Activated T-cell treated with anti-CD3 and anti-CD28 coated beads, Interleukin-2, amount 50 U/mL, for 48 hours (primary cell): Measurements from ENCODE around the gene TMEM72.
A peak's percentile ranks its signal among the peaks of the same experiment; 100 is the strongest.

Experiments
- DNase-seq, 2 experiments: peaks; one replicate each; pipeline ENCODE4 v3.0.0-alpha.2; 2020

TMEM72 gene

DNA sequence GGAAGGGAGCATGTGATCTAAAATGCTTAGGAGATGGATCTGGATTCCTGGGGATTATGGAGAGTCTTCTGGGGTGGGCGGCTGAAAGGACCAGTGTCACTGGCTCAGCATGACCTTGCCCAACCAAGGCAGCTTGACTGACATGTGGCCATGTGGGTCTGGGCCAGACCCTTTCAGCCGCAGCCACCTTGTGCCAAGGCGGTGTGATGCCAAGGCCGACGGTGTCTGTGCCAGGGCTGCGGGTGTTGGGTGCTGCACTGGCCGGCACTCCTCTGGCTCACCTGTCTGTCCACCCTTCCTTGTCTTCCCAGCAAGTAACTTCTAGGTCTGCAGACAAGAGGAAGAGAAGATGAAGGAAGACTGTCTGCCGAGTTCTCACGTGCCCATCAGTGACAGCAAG is 58.7 kb downstream of the TMEM72 start:
- no peak for DNase-seq

DNA sequence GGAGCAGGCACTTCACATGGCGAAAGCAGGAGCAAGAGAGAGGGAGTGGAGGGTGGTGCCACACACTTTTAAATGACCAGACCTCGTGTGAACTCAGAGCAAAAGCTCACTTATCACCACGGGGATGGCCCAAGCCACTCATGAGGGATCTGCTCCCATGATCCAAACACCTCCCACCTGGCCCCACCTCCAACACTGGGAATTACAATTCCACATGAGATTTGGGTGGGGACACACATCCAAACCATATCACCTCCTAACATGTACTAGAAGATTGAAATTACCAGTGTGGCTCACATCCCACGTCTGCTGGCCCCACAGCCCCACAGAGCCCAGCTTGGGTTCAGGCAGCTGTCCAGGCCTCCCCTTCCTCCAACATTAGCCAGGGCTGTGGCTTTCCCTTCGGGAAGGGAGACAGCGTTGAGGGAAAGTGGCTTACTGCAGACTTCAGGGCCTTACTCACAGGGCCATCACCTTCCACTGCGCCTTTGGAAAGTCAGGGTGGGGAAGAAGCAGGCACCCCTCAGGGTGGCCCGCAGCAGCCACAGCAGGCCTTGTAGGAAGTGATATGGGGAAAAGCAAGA is 59.8 kb downstream of the TMEM72 start:
- DNase-seq, result no peak

DNA sequence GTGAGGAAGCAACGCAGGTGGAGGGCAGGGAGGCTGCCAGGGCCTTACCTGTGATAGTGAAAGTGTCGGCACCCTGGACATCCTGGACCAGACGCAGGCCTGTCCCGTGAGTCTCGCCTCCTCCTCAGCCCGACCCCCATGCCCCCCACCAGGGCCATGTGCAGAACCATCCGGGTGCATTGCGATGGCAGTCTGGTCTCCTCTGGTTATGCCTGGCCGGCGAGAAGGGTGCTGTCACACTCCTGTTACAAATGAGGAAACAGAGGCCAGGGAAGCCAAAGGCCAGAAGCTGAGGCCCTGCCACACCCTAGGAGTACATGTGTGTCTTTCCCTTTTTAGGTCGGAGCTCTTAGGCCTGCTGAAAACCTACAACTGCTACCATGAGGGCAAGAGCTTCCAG is 60.3 kb downstream of the TMEM72 start:
- DNase-seq, result no peak

DNA sequence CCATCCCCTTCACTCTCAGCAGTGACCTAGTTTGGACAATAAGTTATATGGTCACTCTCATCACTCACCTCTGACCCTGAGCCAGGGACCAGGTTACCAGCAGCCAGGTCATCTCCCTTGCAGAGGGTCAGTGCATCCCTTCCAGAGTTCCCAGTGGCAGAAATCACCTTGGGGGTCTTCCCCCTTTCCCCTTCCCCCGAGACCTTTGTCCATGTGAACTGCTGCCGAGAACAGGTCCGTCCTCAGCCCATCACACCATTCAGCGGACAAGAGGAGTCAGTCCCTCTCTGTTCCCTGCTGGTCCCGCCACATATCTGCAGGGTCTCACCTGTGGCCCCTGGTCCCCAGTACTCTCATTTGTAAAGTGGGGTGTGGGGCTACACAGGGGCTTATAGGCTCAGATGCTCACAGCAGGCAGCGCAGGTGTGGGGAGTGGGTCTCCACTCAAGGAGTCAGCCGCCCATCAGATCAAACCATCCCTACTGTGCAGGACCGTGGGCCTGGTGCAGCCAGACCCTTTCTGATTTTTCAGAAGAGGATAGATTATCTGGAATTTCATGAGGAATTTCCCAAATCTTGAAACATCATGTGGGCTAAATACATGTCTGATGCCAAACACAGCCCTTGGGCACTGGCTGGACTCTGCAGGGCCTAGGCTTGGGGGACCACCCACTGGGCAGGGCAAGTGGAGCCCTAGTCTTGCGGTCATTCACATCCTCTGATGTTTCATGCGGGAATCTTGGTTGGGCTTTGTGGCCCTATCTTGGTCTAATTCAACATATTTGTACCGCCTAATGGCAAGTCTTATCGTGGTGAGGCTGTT is 61.0 kb downstream of the TMEM72 start:
- no peak for DNase-seq

DNA sequence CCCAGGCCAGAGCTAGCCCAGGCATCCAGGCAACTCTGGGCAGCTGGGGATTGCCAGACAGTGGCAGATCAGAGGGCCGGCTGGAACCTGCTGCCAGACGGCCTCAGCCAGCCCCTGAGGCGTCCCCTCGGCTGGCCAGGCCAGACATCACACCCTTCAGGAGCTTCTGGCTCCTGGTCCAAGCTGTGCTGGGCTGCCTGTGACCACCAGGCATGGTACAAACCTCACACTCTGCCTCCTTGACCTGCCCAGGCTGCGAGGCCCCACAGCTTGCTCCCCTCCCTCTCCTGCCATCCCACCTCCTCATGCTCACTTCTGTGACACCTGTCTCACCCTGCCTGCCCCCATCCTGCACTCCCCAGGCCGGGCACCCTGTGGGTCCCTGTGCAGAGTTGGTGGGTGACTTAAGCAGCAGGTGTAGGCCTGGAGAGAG is 61.8 kb downstream of the TMEM72 start:
- DNase-seq, result no peak

DNA sequence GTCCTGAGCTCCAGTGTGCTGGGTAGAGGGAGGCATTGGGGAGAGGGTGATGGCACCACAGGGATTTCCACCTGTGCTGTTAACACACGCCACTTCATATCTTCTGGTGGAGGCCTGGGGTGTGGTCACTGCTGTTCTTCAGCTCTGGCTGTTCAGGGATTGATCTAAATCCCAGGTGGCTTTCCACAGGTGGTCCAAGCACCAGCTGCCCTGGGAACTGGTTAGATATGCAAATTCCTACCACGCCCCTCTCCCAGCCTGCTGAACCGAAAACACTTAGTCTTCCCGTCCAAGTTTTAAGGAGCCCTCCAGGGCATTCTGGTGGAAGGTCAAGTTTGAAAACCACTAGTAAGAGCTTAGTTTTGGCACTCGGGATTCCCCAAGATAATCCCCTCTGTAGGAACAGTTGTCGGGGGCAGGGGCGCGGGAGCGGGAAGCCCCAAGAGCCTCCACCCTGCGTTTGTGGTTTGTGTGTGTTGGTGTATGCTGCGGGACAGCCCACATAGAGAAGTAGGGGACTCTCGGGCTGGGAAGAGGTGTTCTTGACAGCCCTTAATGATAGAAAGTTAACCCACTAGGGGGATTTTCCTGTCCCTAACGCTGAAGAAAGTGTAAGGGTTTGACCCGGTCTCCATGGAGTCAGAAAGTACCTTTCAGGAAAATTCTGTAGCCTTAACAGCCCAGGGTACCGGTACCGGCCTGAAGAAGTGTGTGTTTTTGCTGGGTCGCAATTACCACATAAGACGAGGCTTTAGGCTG is 62.4 kb downstream of the TMEM72 start:
- DNase-seq, result no peak

DNA sequence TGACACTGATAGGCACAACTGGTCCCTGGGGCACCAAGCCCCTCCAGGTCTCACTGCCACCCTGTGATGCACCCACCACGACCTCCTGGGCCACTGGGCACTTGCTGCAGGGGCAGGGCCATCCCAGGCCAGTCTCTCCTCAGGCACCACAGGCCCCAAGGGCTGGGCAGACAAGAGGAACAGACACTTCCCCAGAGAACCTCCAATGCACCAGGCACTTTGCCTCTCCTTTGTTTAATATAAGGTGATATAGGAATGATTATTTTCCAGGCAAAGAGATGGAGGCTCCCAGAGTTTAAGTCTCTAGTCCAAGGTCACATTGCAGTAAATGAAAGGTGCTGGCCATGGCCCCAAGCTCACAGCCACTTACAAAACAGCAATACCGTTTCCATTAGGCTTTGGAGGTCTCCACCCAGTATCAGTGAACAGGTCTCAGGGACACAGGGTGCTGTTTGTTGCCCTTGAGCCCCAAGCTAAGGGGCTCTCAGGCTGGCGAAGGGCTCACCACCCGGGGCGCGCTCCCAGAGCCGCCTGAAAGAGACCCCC is 63.0 kb downstream of the TMEM72 start:
- DNase-seq, result no peak

DNA sequence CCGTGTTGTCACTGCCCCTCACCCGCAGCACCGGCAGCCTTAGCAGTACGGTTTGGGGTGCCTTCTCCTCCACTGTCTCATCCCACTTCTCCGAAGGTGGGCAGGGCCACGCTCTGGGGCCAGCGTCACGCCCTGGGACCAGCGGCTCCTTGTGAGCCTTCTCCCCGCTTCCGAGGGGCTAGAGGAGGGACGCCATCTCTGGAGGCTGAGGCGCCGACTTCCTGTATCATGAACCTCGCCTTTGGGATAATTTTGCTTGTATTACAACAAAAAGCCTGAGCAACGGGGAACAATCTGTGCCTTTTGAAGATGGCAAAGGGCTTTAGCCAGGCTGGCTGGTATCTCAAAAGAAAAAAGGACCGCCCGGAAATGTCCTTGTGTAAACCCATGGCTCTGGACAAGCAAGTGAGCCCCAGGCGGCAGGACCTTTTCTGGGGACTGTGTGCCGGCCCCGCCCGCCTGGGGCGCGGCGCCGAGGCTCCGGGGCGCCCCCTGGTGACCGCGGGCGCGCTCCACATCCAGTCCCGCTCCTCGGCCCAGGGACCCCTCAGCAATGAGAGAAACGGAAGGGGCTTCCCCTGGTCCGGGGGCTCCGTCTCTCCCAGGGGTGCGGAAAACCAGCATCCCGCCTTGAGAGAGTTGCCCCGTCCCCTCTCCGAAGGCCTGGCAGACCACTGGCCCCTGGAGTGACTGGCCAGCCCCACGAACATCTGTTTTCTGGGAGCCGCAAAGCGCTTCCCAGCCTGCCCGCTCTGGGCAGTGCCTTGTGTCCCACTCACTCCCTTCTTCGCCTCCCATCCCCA is 63.7 kb downstream of the TMEM72 start:
- peak; percentile 79 to 84 for DNase-seq

DNA sequence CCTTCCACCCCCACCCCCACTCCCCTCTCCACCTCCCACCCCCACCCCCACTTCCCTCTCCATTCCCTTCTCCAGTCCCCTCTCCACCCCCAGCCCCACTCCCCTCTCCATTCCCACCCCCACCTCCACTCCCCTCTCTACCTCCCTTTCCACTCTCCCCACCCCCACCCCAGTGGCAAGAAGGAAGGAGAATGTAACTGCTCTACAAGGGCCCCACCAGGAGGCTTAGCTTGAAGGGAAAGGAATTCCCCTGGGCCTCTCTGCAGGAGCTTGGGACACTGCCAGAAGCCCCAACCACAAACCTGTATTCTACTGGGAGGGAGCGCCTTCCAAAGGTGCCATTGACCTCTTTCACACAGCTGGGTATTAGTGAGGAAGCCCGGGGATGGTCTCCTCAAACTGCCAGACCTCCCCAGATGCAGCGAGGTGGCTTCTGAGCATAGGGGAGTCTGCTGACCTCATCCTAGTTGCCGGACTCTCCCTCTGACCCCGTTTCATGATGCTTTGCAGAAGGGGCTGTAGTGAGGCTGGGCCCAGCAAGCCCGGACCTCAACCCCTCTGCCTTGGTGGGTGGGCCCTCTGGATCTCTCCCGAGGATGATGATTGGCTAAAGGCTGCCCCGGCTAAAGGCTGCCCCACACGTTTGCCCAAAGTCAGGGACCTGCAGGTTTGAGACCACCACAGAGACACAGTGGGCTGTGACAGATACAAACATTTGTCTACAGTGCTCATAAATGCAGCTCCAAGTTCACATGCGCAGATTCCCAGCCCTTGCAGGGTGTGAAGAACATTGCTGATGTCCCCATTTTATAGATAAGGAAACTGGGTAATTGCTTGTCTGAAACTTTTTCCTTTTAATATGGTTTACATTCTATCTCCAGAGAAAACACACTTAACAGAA is 64.5 kb downstream of the TMEM72 start:
- DNase-seq, result no peak

DNA sequence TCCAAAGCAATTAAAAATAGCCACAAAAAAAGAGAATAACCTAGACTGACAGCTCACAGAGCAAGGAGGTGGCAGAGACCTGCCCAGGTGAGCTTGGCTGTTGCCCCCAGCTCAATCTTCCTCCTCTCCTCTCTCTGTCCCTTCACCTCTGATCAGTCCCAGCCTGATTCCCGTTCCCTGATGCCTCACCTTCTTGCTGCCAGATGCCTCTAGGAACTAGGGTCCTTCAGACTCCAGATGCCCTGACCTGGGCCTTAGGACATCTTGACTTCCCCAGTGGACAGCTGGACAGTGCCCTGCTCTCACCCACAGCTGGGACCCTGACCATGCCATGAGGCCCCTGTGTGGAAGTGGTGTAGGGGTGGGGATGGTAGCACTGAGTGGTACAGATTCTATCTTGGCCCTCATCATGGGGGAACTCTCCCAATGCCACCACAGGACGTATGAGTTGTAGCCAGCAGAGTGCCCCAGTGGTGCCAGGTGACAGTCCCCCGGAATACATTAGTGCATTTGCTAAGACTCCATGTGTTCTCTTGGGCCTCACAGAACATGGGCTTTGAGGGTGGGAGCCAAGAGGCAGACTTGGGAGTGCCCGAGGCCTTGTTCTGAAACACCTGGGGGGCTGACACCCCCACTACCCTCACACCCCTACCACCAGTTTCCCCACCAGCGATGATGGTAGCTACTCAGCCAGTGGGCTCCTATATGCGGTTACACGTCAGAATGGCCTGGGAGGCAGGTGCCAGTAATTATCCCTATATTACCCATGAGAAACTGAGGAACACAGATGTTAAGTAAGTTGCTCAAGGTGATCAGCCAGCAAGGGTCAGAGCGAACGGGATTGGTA is 65.4 kb downstream of the TMEM72 start:
- no peak for DNase-seq

DNA sequence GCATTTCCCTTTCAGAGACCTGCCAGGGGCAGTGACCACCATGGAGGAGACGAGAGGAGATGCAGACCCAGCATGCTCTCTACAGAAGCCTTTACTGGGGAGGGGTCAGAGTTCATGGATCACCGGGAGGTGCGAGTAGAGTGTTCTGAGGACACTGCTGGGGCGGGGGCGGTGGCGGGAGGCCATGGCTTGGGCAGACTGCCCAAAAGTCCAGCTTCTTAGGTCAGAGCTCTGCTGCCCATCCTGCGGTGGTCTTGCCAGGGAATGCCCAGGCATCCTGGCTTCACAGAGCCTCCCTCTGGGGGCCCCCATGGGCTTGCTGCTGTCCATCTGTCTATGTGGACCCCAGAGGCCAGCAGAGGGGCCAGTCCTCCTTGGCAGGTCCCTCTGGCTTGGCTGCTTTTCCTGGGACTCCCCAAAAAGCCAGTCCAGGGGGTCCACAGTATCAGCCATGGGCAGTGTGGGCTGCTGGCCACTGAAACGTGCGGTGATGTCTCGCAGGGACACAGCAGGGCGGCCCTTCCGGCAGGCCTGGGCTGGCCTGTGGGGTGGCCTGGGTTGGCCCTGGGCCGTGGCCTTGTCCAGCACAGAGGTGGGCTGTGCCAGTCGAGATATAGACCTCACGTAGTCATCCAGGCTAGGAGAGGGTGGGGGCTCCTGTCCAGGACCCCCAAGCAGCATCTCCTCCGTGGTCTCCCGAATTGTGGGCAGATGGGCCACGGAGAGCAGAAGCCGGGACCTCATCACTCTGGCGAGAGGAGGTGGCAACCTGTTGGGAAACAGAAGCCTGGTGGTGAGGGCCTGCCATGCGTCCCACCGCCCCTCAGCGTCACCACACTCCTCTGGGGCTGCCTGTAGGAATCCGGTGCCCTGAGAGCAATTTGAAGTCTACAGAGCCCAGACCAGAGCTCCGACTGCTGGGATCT is 66.4 kb downstream of the TMEM72 start:
- no peak for DNase-seq

DNA sequence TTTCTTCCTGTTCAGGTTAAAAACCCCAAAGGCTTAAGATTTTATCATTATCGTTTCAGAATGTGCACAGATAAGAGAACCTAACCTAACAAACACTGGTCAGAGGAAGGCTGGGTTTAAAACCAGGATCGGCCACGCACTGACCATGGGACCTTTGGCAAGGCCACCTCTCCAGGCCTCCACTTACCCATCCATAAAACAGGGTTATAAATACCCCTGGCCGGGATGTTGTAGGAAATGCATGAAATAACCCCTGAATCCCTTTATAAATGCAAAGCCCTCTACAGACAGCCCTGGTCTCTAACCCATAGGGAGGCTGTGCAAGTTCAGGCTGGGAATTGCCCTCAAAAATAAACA is 67.1 kb downstream of the TMEM72 start:
- no peak for DNase-seq

DNA sequence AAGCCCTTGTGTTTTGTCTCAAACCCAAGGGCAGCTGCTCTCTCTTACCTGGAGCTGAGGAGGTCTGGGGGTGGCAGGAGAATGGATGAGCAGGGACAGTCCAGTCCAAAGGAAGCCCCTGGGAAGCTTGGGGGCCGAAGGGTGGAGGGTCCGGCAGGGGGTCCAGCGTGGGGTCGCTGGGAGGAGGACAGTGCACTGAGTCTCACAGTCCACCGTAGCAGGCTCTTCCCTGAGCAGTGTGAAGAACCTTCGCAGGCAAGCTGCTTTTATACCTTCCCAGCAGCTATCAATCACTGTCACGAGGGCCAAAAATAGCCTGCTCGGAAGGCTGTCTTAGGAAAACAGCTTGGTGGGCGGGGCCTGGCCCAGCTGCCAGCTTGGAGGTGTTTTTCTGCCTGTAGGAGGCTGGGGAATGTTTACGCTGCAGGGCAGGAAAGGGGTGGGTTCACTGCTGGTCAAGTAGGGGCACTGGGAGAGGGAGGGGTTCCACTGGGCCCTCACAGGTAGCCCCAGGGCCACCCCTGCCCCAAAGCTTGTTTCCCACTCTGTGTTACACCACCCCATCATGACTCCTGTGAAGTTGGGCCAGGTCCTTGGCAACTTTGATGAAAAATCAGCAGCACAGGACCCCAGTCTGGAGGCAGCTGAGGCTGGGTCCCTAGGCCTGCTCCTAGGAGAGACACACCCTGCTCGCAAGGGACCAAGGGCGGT is 67.6 kb downstream of the TMEM72 start, which contains the start of gene DEPP1:
TSS of gene DEPP1 (minus strand) at position 240 of the 711 bp plus-strand sequence. CDS start 779 bp downstream, outside the sequence.
- DNase-seq, result no peak

DNA sequence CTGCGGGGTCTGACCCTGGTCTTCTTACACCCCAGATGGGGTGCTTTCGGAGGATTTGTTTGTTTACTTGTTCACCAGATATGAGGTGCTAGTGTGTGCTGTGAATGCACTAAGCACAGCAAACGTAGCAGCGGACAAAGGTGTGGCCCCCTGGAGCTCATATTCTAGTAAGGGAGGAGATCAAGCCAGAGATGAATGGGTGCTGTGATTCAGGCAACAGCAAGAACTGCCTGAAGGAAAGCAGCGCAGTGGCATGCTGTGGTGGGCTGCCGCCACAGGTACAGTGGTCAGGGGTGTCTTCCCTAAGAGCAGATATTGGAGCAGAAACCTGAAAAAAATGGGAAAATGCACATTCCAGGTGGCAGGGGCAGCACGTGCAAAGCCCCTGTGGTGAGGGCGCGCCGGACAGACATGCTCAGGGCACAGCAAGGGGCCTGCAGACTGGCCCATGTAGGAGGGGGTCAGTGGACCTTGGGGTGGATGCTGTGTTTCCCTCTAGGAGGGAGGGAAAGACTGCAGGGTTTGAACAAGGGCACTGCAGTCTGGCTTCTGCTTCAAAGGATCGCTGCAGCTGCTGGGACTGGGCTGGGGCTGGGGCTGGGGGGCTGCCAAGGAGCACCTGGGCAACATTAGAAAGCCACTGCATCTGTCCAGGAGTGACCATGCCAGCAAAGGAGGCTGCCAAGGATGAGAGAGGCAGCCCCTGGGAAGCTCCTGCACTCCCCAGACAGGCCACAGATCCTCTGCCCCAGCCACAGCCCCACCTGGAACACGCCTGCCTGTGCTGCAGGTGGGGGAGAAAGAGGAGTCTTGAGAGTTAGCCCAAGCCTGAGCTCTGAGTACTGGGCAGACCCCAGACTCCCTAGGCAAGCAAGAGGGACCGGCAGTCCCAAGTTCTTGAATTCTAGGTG is 68.4 kb downstream of the TMEM72 start:
- DNase-seq, result no peak

DNA sequence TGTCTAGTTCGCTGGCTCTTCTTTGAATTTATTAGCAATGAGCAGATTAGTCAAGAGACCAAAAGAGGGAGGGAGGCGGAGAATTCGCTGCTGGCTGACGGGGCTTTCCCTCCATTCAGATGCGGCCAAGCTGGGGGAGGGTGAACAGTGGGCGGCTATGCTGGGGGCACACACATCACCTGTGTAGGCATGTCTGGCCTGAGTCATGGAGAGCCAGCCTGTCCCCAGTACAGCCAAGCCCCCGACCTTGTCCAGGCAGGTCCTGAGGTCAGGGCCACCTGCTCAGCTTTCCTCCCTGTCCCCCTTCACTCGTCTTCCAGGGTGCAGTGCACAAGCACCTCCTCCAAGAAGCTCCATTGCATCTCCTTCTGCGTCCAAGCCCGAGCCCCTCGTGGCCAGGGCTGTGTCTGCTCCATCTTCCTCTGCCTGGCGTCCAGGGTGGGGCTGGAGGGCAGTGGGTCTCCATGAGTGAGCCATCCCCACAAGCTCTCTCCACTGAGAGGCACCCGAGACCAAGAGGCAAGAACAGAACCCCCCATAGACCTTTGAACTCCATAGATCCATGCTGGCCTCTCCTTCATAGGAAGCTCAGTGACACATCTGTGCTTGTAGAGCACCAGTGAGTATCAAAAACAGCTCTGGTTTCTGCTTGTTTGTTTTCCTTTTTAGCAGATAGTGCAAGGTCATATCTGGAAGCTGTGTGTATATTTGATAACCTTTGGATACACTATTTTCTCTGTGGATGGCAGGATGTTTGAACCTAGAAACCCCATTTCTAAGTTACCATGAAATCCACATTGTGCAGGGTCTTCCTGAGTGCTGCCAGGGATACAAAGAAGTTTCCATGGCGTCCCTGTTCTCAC is 69.4 kb downstream of the TMEM72 start:
- no peak for DNase-seq
